ENCODE measurements around the gene CIZ1. TPM values are rescaled to one million over a fixed set of nuclear protein-coding genes. Genes with fewer than 3 reads are reported as not detected.

Gene CIZ1
- total and polyA plus RNA-seq, 10 of the 15 experiments (the other 5 are each of a cell fraction or from before 2014, with no cell fraction given) = 1.8 to 91.6 (median 35.4) TPM

GRCh38 chr9:128203707-128204551 lies 12.6 kb upstream of the CIZ1 start:
- WGBS (ENCODE audit: insufficient coverage, insufficient replicate concordance, low lambda C conversion rate, missing lambda C conversion rate) = 0% methylated on average over 38 of the region's 67 CpGs
- no peak for FAIRE-seq

More at GRCh38 chr9:128203707-128204551, 12.6 kb upstream of the CIZ1 start:
- H3K9me3 ChIP-seq (replicated peaks; ENCODE audit: control insufficient read depth, insufficient read depth, low read length) = no peaks in the 10 kb centered on the region
- peak overlapping the region; percentile 56 for H3K4me2 ChIP-seq (ENCODE audit: control insufficient read depth, insufficient read depth)
- H3K4me3 ChIP-seq = peak overlapping the region; percentile 63; the same call in 1 of the 2 replicates
- H3K79me2 ChIP-seq (ENCODE audit: control insufficient read depth, insufficient read depth, low read length) = no peaks in the 10 kb centered on the region
- in situ Hi-C loops (cut with MboI) (no loop called here), intact Hi-C loops (cut with micrococcal nuclease; ENCODE audit: unreplicated experiment) (no loop called here)
- no peaks in the 10 kb centered on the region for H3K36me3 ChIP-seq (ENCODE audit: control insufficient read depth in 2 of 2, insufficient read depth in 2 of 2, low read length in 1 of 2)
- TF ChIP-seq IKZF1 (conservative IDR thresholded peaks at IDR 0.05) (peak; percentile 41), MEF2B (IDR thresholded peaks at IDR 0.05; ENCODE audit: partially characterized antibody, poor library complexity, severe bottlenecking) (peak; percentile 66), IKZF2 (IDR thresholded peaks at IDR 0.05) (0 out of 4 replicates have a peak, but pooled peaks of 1 of the 2 experiments have one; percentile 31), TAF1 (IDR thresholded peaks at IDR 0.05; ENCODE audit: borderline replicate concordance, low read depth, low read length) (no peak), POLR2AphosphoS5 (IDR thresholded peaks at IDR 0.05; ENCODE audit: low read length) (no peak), SREBF1 (IDR thresholded peaks at IDR 0.05; ENCODE audit: low read length) (no peak), NR2F1 (conservative IDR thresholded peaks at IDR 0.05) (0 out of 2 replicates have a peak, but pooled peaks have one; percentile 21), BHLHE40 (IDR thresholded peaks at IDR 0.05; ENCODE audit: borderline replicate concordance in 1 of 2, low read depth in 2 of 2, low read length in 1 of 2) (peak in 1 of 2 experiments; percentile 20; a peak in 1 of 4 replicates)
- TF ChIP-seq, protein P1, sequence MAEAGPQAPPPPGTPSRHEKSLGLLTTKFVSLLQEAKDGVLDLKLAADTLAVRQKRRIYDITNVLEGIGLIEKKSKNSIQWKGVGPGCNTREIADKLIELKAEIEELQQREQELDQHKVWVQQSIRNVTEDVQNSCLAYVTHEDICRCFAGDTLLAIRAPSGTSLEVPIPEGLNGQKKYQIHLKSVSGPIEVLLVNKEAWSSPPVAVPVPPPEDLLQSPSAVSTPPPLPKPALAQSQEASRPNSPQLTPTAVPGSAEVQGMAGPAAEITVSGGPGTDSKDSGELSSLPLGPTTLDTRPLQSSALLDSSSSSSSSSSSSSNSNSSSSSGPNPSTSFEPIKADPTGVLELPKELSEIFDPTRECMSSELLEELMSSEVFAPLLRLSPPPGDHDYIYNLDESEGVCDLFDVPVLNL (IDR thresholded peaks at IDR 0.05; ENCODE audit: low read depth, low read length) = no peak
- TF ChIP-seq, protein P2, sequence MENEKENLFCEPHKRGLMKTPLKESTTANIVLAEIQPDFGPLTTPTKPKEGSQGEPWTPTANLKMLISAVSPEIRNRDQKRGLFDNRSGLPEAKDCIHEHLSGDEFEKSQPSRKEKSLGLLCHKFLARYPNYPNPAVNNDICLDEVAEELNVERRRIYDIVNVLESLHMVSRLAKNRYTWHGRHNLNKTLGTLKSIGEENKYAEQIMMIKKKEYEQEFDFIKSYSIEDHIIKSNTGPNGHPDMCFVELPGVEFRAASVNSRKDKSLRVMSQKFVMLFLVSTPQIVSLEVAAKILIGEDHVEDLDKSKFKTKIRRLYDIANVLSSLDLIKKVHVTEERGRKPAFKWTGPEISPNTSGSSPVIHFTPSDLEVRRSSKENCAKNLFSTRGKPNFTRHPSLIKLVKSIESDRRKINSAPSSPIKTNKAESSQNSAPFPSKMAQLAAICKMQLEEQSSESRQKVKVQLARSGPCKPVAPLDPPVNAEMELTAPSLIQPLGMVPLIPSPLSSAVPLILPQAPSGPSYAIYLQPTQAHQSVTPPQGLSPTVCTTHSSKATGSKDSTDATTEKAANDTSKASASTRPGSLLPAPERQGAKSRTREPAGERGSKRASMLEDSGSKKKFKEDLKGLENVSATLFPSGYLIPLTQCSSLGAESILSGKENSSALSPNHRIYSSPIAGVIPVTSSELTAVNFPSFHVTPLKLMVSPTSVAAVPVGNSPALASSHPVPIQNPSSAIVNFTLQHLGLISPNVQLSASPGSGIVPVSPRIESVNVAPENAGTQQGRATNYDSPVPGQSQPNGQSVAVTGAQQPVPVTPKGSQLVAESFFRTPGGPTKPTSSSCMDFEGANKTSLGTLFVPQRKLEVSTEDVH (IDR thresholded peaks at IDR 0.05; ENCODE audit: low read depth, partially characterized antibody) = no peak
- no peaks in the 10 kb centered on the region for H4K20me1 ChIP-seq (ENCODE audit: control insufficient read depth, insufficient read depth)
- no TSS peak for BruUV-seq (replicated peaks)
- POLR2A ChIA-PET = no interaction called here
- RAD21 ChIA-PET (ENCODE audit: unreplicated experiment) = interaction anchor here (0.7 kb wide), 1 partner anchor 79 kb away, joined by 3 read pairs; no protein-coding TSS in a partner anchor
- peaks cover 9 to 14% of the 10 kb centered on the region in 2 experiments; a peak in 3 of 4 replicates for H3K27me3 ChIP-seq (replicated peaks in 1 of 2; ENCODE audit: control insufficient read depth in 2 of 2, insufficient read depth in 2 of 2, low read length in 1 of 2)
- H3K9ac ChIP-seq (ENCODE audit: control insufficient read depth, insufficient read depth, low read length) = no peak overlapping the region
- CTCF ChIA-PET = interaction anchor here (1.3 kb wide), 1 partner anchor 13 kb away, joined by 7 read pairs; the partner anchor contains the start of gene CIZ1
- ATAC-seq (peak; percentile 13; the same call in 1 of the 3 replicates), DNase-seq (ENCODE audit: low read depth, low spot score) (no peak)
- no peak overlapping the region for H2AFZ ChIP-seq (ENCODE audit: control insufficient read depth, low read depth, low read length)
- peaks cover 7% of the 10 kb centered on the region; the same call in 1 of the 2 replicates for H3K4me1 ChIP-seq (ENCODE audit: control insufficient read depth, insufficient read depth, low read length)
- no peak overlapping the region for H3K27ac ChIP-seq (ENCODE audit: control insufficient read depth, insufficient read depth)
- SMC1A ChIA-PET (ENCODE audit: uncharacterized antibody, unreplicated experiment) = no interaction called here
